Astrocyte of the spinal cord (primary cell): Measurements from ENCODE around the gene METTL5.

ENCODE experiments used
- DNase-seq: peaks from one replicate; pipeline ENCODE4 v3.0.0; 2011; ENCODE audit warnings: low read depth, low spot score
- H3K4me3 ChIP-seq: 2 replicates; pipeline ENCODE4 v1.5.1; 2011; ENCODE audit warnings: low read depth, mild to moderate bottlenecking, low read length, moderate library complexity
- CTCF ChIP-seq: IDR thresholded peaks from 2 replicates; pipeline ENCODE4 v1.5.1; 2012; ENCODE audit warnings: low read depth, mild to moderate bottlenecking, low read length, inconsistent platforms
- in situ Hi-C: cut with HindIII; loops from 2 replicates; pipeline ENCODE4 v1.10.0; 2017; ENCODE audit warnings: low sequenced_read_pairs

Gene METTL5

GRCh38 chr2:169798718-169799592, 25.8 kb downstream of the METTL5 start, which contains the start of gene SSB:
SSB (plus strand) TSS chr2:169798871; CDS start chr2:169800961, 2,090 bp downstream.
- in situ Hi-C loops, result no loop called here
- H3K4me3 ChIP-seq, result peak within 1 kb of the TSS; percentile 75
- no peak for TF ChIP-seq CTCF
- peak; percentile 94 for DNase-seq

- TF ChIP-seq CTCF, result no peak
- in situ Hi-C loops, result no loop called here
- DNase-seq, result no peak
- H3K4me3 ChIP-seq, result peak overlapping the region; percentile 75
Observed at GRCh38 chr2:169798397-169798717, 26.3 kb downstream of the METTL5 start.

GRCh38 chr2:169797601-169798000, 27.1 kb downstream of the METTL5 start:
- in situ Hi-C loops, result no loop called here

GRCh38 chr2:169796441-169796840, 28.3 kb downstream of the METTL5 start:
- H3K4me3 ChIP-seq, result no peak overlapping the region
- no peak for TF ChIP-seq CTCF
- in situ Hi-C loops, result no loop called here
- DNase-seq, result no peak

More at GRCh38 chr2:169797601-169798000, 27.1 kb downstream of the METTL5 start:
- no peak for DNase-seq
- TF ChIP-seq CTCF, result no peak
- no peak overlapping the region for H3K4me3 ChIP-seq

GRCh38 chr2:169795181-169795580, 29.5 kb downstream of the METTL5 start:
- in situ Hi-C loops, result no loop called here
- H3K4me3 ChIP-seq, result no peak overlapping the region
- no peak for TF ChIP-seq CTCF
- DNase-seq, result no peak

- no peak for TF ChIP-seq CTCF
- in situ Hi-C loops, result no loop called here
- no peak for DNase-seq
- no peak overlapping the region for H3K4me3 ChIP-seq
Observed at GRCh38 chr2:169790581-169790980, 34.1 kb downstream of the METTL5 start.
